Renal cortical epithelial cell (primary cell): Measurements from ENCODE around the gene APCS. TPM values are rescaled to one million over a fixed set of nuclear protein-coding genes. Genes with fewer than 3 reads are reported as not detected.
A peak's percentile ranks its signal among the peaks of the same experiment; 100 is the strongest.

Experiments
- DNase-seq: peaks from one replicate; pipeline ENCODE4 v3.0.0-alpha.2; 2011; ENCODE audit warnings: low read depth
- total RNA-seq: library from RNA; depleted of rRNA; stranded (reverse); fragments of >200 nt; gene quantifications from 2 replicates; pipeline ENCODE4 v1.2.3, GENCODE V29; 2014

Gene APCS
- total RNA-seq, result not detected in 2 replicates

DNA sequence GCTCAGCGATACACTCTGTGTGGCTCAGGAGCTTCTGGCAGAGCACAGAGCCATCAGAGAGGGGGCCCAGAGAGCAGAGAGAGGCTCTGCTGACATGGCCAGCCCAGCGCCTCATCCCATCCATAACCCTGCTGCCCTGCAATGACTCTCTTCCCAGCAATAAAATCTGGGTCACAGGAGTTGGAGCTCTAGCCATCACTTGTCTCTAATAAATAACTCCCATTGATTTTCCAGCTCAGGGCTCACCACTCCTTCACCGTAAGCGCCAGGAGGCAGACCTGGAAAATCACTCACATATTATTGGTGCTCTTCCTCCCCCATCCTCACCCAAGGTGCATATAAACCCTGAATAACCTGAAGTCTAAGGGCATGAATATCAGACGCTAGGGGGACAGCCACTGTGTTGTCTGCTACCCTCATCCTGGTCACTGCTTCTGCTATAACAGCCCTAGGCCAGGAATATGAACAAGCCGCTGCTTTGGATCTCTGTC is at the start of gene APCS:
Gene APCS (plus strand): TSS at position 366 of the 491 bp plus-strand sequence. CDS start 96 bp downstream, at position 462.
- no peak for DNase-seq

DNA sequence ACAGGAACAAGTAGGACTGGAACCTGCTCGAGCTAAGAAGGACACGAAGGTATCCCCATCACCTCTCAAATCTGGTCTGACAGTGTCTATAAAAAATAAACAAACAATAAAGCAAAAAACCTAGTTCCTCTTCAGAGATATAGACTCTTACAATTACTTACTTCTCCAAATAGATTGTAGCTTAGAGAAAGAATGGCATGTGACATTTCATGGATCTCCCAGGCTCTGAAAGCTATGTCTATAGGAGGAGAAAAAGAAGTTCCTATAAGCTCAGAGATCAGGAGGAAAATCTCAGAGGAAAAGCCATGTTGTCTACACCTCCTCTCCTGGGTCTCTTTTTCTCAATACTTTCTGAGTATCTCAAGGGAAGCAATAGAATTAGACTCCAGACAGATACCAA is 39.5 kb upstream of the APCS start:
- DNase-seq, result no peak

DNA sequence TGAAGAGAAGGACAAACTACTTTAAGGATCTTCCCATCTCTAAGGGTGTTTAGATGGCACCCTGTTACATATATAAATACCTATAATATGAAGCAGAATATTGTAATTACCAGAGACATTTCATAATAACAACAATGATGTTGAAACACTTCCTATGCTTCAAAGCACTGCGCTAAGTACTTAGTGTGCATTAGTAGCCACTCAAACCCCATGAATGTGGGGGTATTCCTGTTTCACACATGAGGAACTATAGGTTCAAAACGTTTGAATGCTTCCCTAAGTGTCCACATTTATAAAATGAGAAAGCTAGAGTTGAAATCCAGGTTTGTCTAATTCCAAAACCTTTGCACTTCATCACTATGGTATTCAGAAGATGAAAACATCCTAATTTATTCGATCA is 33.4 kb upstream of the APCS start:
- no peak for DNase-seq

GRCh38 chr1:159554696-159555095 is 32.9 kb upstream of the APCS start:
- DNase-seq, result peak; percentile 75

GRCh38 chr1:159556931-159557369 is 30.7 kb upstream of the APCS start:
- DNase-seq, result no peak

DNA sequence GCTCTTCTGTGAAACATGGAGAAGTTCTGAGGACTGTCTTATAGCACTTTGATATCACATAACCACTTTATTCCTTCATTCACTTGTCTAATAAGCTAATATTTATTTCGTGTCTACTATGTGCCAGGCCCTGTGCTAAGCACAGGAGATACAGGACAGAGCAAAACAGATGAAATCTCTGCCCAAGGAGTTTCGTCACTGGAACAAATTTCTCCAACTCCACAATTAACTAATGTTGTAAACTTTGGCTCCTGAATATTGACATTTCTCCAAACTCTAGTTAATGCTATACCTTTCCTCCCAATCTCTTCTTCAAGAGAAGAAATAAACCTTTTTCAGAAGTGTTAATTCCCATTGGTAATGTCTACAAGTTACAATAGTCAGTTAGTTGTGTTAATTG is 27.0 kb upstream of the APCS start:
- no peak for DNase-seq

DNA sequence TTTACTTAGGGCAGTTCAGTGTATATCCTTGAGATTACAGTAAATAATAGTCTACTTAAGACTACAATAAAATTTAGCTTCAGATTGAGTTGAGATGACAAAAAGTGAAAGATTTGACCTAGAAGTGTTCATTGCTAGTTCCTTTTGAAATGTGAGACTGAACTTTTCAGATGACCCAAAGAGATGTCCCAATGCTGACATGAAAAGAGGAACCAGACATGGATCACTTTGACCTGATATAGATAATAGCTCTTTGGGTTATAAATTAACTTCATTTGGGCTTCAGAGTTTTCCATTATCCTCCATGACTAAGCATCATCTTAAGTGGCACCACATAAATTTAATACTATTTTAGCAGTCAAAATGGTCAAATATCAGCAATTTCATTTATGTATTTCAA is 26.1 kb upstream of the APCS start:
- DNase-seq, result no peak

- no peak for DNase-seq
Measured at GRCh38 chr1:159562680-159563079, 24.9 kb upstream of the APCS start.

- DNase-seq, result no peak
Measured at GRCh38 chr1:159577446-159577845, 10.2 kb upstream of the APCS start.

DNA sequence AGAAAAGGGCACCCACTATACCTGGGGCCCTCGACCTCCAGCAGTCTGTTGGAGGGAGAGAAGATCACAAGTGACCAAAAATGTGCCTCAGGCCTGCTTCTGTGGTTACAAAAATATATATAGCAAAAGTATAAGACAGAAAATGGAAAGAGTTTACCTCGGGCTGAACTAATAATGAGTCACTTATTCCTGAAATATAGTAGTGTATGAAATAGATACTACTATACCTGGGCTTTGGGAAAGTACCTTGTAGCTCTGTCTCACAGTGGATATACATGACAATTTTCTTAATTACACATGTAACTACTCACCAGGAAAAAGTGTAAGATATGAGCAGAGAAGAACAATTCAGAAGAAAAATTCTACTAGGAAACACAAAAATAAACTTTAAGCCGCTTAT is 7.3 kb upstream of the APCS start:
- no peak for DNase-seq

DNA sequence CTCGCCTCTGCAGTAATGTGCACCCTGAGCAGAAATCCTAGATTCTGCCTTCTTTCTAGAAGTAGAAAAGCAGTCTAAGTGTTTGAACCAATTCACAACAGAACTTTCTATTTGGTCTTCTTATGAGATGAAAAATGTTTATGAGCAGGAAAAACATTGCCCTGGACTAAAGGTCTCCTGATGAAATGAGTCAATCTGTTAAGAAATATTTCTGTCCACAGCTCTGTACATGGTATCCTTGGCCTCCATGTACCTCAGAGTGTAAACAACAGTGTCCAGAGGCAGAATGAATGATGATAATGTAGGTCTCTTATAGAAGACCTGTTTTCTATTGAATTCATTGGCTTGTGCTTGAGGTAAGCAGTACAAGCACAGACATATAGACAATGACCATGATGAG is 6.2 kb upstream of the APCS start:
- peak; percentile 61 for DNase-seq

- DNase-seq, result no peak
Measured at GRCh38 chr1:159584536-159584935, 3.1 kb upstream of the APCS start.

GRCh38 chr1:159591981-159592380 is 4.4 kb downstream of the APCS start:
- no peak for DNase-seq

GRCh38 chr1:159594625-159595405 is 7.2 kb downstream of the APCS start:
- peak; percentile 13 for DNase-seq

DNA sequence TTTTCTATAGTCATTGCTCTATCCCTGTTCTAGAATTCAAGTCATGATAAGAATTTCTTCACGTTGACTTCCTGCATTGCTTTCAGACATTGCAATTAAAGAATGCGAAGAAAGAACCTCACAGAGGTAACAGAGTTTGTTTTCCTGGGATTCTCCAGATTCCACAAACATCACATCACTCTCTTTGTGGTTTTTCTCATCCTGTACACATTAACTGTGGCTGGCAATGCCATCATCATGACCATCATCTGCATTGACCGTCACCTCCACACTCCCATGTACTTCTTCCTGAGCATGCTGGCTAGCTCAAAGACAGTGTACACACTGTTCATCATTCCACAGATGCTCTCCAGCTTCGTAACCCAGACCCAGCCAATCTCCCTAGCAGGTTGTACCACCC is 10.6 kb downstream of the APCS start:
- DNase-seq, result peak; percentile 99

- no peak for DNase-seq
Measured at GRCh38 chr1:159600894-159601293, 13.3 kb downstream of the APCS start.

DNA sequence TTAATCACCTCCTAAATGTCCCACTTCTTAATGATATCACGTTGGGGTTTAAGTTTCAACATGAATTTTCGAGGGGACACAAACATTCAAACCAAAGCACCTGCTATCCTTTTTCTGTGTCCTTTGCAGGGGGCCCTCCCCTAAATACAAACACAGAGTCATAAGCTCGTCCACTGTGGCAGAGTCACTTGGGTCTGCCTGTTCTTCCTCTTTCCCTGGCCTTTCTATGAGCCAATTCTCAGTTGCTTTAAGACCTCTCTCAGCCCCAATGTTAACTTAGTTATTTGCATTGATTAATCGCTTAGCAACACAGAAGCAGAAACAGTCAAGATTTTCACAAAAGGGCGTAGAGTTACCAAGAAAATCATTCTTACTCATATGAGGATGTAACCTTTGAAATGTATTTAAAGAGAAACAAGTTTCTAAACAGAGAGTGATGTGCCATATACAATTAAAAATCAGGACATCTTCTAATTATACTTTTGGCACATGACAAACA is 14.9 kb downstream of the APCS start:
- DNase-seq, result peak; percentile 11

- DNase-seq, result no peak
Measured at GRCh38 chr1:159612211-159612885, 24.7 kb downstream of the APCS start.

GRCh38 chr1:159632922-159633321 is 45.3 kb downstream of the APCS start:
- no peak for DNase-seq
